ENCODE data around the gene ODAD4.

The ODAD4 gene

GRCh38 chr17:41910701-41911391 is 19.6 kb upstream of the ODAD4 start:
- DNase-seq (ENCODE audit: extremely low spot score) = no peak
- ChIA-PET CTCF (interaction anchor here (0.8 kb wide), 1 partner anchor 16 kb away, joined by 3 read pairs; no protein-coding TSS in a partner anchor), POLR2A (no interaction called here)
- TF ChIP-seq, protein P1, sequence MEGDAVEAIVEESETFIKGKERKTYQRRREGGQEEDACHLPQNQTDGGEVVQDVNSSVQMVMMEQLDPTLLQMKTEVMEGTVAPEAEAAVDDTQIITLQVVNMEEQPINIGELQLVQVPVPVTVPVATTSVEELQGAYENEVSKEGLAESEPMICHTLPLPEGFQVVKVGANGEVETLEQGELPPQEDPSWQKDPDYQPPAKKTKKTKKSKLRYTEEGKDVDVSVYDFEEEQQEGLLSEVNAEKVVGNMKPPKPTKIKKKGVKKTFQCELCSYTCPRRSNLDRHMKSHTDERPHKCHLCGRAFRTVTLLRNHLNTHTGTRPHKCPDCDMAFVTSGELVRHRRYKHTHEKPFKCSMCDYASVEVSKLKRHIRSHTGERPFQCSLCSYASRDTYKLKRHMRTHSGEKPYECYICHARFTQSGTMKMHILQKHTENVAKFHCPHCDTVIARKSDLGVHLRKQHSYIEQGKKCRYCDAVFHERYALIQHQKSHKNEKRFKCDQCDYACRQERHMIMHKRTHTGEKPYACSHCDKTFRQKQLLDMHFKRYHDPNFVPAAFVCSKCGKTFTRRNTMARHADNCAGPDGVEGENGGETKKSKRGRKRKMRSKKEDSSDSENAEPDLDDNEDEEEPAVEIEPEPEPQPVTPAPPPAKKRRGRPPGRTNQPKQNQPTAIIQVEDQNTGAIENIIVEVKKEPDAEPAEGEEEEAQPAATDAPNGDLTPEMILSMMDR (IDR thresholded peaks at IDR 0.05; ENCODE audit: control extremely low read depth, extremely low read depth, low read depth, missing control alignments) = no peak

DNA sequence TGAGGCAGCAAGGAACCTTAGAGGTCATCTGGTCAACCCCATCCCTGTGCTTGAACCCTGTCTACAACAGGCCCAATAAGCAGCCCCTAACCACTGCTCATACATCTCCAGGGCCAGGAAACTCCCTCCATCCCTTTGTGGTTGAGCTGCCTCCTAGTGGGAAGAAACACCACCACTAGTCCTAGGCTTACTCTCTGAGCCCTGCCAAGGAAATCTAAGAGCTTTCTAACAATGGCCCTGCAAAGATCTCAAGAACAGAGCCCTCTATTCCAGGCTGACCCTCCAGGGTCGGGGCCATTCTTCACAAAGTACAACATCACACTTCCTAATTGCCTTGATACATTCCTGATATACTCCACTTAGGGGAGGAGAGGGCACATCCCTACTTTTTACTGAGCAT is 17.5 kb upstream of the ODAD4 start:
- TF ChIP-seq, protein P1 (IDR thresholded peaks at IDR 0.05; ENCODE audit: control extremely low read depth, extremely low read depth, low read depth, missing control alignments) = no peak
- DNase-seq (ENCODE audit: extremely low spot score) = no peak
- POLR2A ChIA-PET = no interaction called here
- CTCF ChIA-PET = no interaction called here

DNA sequence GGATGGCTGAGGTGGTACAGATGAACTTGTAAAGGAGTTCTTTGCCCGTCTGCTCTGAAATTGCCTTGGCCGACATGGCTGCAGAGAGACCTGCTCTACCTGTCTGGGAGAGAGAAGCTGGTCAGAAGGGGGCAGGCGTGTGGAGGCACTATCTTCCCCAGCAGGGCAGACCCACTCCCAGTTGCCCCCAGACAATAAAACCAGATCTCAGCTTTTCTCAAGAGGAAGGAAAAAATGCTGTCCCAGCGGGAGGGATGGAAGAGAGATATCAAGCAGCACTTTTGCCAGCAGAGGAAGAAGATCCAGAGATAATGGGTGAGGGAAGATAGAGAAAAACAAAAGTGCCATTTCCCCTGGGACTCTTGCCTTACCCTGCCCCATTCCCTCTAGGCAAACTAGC is 16.6 kb upstream of the ODAD4 start:
- TF ChIP-seq, protein P1 (IDR thresholded peaks at IDR 0.05; ENCODE audit: control extremely low read depth, extremely low read depth, low read depth, missing control alignments) = no peak
- ChIA-PET POLR2A (no interaction called here), CTCF (no interaction called here)
- DNase-seq (ENCODE audit: extremely low spot score) = no peak

DNA sequence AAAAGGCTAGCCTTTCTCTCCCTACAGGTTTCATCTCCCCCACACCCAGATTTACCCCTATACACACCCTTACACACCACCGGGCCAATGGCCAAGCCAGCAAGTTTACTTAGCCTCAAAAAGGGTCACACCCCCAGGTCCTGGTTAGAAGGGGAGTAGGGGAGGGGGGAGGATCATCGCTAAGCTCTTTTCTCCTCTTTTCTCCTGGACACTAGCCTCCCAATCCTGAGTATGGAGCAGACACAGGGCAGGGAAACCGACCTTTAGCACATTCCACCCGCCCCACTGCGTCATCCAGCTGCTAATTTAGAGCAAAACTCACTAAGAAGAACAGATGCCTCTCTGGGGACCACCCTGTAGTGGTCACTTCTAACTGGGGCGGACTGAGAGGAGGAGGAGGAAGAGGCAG is 16.1 kb upstream of the ODAD4 start:
- TF ChIP-seq, protein P1 (IDR thresholded peaks at IDR 0.05; ENCODE audit: control extremely low read depth, extremely low read depth, low read depth, missing control alignments) = no peak
- ChIA-PET CTCF (no interaction called here), POLR2A (no interaction called here)
- DNase-seq (ENCODE audit: extremely low spot score) = no peak

DNA sequence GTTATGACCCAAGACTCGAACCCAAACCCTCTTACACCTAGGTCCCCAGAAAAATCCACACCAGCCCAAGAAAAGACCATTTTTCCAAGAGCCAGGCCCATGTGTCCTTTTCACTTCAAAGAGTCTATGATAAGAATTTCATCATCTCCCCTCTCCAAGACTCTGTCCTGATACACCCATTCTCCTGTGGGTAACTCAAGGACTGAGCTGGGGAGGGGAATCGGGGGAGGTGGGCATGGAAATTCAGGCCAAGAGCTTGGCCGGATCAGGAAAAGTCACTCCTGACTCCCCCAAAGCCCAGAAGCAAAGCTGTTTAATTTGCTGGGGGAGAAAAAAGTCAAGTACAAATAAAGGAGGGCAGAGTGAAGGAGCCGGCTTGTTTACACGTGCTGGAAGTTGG is 15.4 kb upstream of the ODAD4 start:
- ChIA-PET POLR2A (no interaction called here), CTCF (no interaction called here)
- no peak for DNase-seq (ENCODE audit: extremely low spot score)
- TF ChIP-seq, protein P1 (IDR thresholded peaks at IDR 0.05; ENCODE audit: control extremely low read depth, extremely low read depth, low read depth, missing control alignments) = no peak

DNA sequence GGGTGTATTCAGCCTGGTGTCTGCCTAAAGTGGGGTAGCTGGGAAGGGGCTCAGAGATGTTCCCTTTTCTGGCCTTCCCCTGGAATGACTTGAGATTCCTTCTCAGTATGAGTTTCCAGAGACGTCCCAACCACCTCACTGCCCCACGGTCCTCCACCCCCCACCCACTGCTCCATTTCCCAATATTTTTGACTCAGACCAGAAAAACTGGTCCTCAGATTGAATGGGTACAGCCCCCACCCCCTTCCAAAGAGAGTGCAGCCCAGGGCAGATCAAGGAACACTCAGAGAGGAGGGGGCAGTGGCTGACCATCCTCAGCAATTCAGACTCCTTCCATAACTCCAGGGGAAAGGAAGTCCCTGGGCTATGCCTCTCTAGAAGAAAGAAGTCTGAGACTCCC is 14.9 kb upstream of the ODAD4 start:
- DNase-seq (ENCODE audit: extremely low spot score) = no peak
- TF ChIP-seq, protein P1 (IDR thresholded peaks at IDR 0.05; ENCODE audit: control extremely low read depth, extremely low read depth, low read depth, missing control alignments) = no peak
- CTCF ChIA-PET = no interaction called here
- POLR2A ChIA-PET = no interaction called here
